HEK293 (cell line): ENCODE results near the gene EHD1.

Experiments used
- CTCF ChIA-PET: fragments of 350-600 bp; formaldehyde crosslinking; extraction: SDS; loops from one replicate; lab custom pipeline; 2021; ENCODE audit warnings: antibody characterized with exemption; lab: Yijun Ruan, JAX
- POLR2A ChIA-PET: fragments of 300-600 bp; formaldehyde crosslinking; extraction: SDS; loops from one replicate; lab custom pipeline; 2020; ENCODE audit warnings: antibody characterized with exemption, inconsistent platforms; lab: Yijun Ruan, JAX
- H3K27ac ChIP-seq: fragments of 200-500 bp; sonication (Bioruptor generic); 2 replicates; pipeline ENCODE4 v1.5.1; 2014; ENCODE audit warnings: low read depth, low read length, control low read depth, inconsistent platforms; ENCODE audit errors: extremely low read depth
- H3K36me3 ChIP-seq, 2 experiments: fragments of 200-500 bp in 1 of 2; sonication (Bioruptor generic) in 1 of 2; 1 replicate in 1 of 2; 2 replicates in 1 of 2; pipeline ENCODE4 v1.5.1; 2014 to 2017; ENCODE audit warnings: inconsistent platforms in 2 of 2, low read length in 2 of 2; ENCODE audit not compliant: control insufficient read depth in 2 of 2, insufficient read depth in 1 of 2
- H3K4me1 ChIP-seq: fragments of 200-500 bp; sonication (Bioruptor generic); 2 replicates; pipeline ENCODE4 v1.5.1; 2014; ENCODE audit warnings: mild to moderate bottlenecking, low read length, inconsistent platforms; ENCODE audit not compliant: control insufficient read depth, insufficient read depth
- H3K4me3 ChIP-seq: 2 replicates; pipeline ENCODE4 v1.5.1; 2011; ENCODE audit warnings: low read depth, mild to moderate bottlenecking, control low read depth, low read length, moderate library complexity
- H3K9me3 ChIP-seq: fragments of 200-500 bp; sonication (Bioruptor generic); 2 replicates; pipeline ENCODE4 v1.5.1; 2014; ENCODE audit warnings: low read depth, low read length, inconsistent platforms; ENCODE audit not compliant: control insufficient read depth, insufficient read depth
- BCL11B ChIP-seq: fragments of 450-650 bp; formaldehyde crosslinking; IDR thresholded peaks from 2 replicates; pipeline ENCODE4 v1.5.1; 2016; ENCODE audit warnings: low read depth, missing biosample characterization, missing genetic modification characterization
- KLF8 ChIP-seq: fragments of 450-650 bp; formaldehyde crosslinking; IDR thresholded peaks from 2 replicates; pipeline ENCODE4 v1.5.1; 2016; ENCODE audit warnings: missing biosample characterization, missing genetic modification characterization
- SETDB1 ChIP-seq: IDR thresholded peaks from one replicate; pipeline ENCODE4 v1.6.1; 2017; ENCODE audit warnings: mild to moderate bottlenecking, low read length, moderate library complexity, mixed read lengths; ENCODE audit not compliant: insufficient read length
- TCF7L2 ChIP-seq: IDR thresholded peaks from 2 replicates; pipeline ENCODE4 v1.6.1; 2011; ENCODE audit warnings: low read depth, mild to moderate bottlenecking, inconsistent platforms, low read length, moderate library complexity, borderline replicate concordance
- YY1 ChIP-seq: fragments of 450-650 bp; formaldehyde crosslinking; IDR thresholded peaks from 2 replicates; pipeline ENCODE4 v1.5.1; 2018; ENCODE audit warnings: missing biosample characterization, missing genetic modification characterization
- ZBTB1 ChIP-seq: fragments of 450-650 bp; formaldehyde crosslinking; IDR thresholded peaks from 2 replicates; pipeline ENCODE4 v1.5.1; 2016; ENCODE audit warnings: missing biosample characterization, missing genetic modification characterization
- ZNF114 ChIP-seq: fragments of 450-650 bp; formaldehyde crosslinking; IDR thresholded peaks from 2 replicates; pipeline ENCODE4 v1.5.0; 2017; ENCODE audit warnings: missing biosample characterization, missing genetic modification characterization
- ZNF132 ChIP-seq: fragments of 450-650 bp; formaldehyde crosslinking; IDR thresholded peaks from 2 replicates; pipeline ENCODE4 v1.5.1; 2017; ENCODE audit warnings: missing biosample characterization, missing genetic modification characterization, borderline replicate concordance
- ZNF146 ChIP-seq: fragments of 450-650 bp; formaldehyde crosslinking; IDR thresholded peaks from 2 replicates; pipeline ENCODE4 v1.5.1; 2016; ENCODE audit warnings: missing biosample characterization, missing genetic modification characterization
- ZNF19 ChIP-seq: fragments of 450-650 bp; formaldehyde crosslinking; IDR thresholded peaks from 2 replicates; pipeline ENCODE4; 2016; ENCODE audit warnings: missing biosample characterization, missing genetic modification characterization, low read depth
- ZNF26 ChIP-seq: fragments of 450-650 bp; formaldehyde crosslinking; IDR thresholded peaks from 2 replicates; pipeline ENCODE4 v1.5.1; 2016; ENCODE audit warnings: missing biosample characterization, missing genetic modification characterization
- ZNF354C ChIP-seq: fragments of 450-650 bp; formaldehyde crosslinking; IDR thresholded peaks from 2 replicates; pipeline ENCODE4 v1.5.1; 2016; ENCODE audit warnings: missing biosample characterization, missing genetic modification characterization, low read depth, borderline replicate concordance
- ZNF423 ChIP-seq: fragments of 450-650 bp; formaldehyde crosslinking; IDR thresholded peaks from 2 replicates; pipeline ENCODE4 v1.5.1; 2016; ENCODE audit warnings: missing biosample characterization, missing genetic modification characterization
- ZNF558 ChIP-seq: fragments of 450-650 bp; formaldehyde crosslinking; IDR thresholded peaks from 2 replicates; pipeline ENCODE4 v1.5.1; 2016; ENCODE audit warnings: missing biosample characterization, missing genetic modification characterization
- ZNF596 ChIP-seq: fragments of 450-650 bp; IDR thresholded peaks from 2 replicates; pipeline ENCODE4 v1.5.0; 2018; ENCODE audit warnings: missing biosample characterization, mild to moderate bottlenecking, missing genetic modification characterization, moderate library complexity
- ZNF645 ChIP-seq: fragments of 450-650 bp; formaldehyde crosslinking; IDR thresholded peaks from 2 replicates; pipeline ENCODE4; 2016; ENCODE audit warnings: missing biosample characterization, missing genetic modification characterization
- ZNF664 ChIP-seq: fragments of 450-650 bp; formaldehyde crosslinking; IDR thresholded peaks from 2 replicates; pipeline ENCODE4 v1.5.1; 2016; ENCODE audit warnings: missing biosample characterization, missing genetic modification characterization
- ZNF677 ChIP-seq: fragments of 450-650 bp; IDR thresholded peaks from 2 replicates; pipeline ENCODE4 v1.5.0; 2018; ENCODE audit warnings: missing biosample characterization, mild to moderate bottlenecking, missing genetic modification characterization, moderate library complexity
- ZNF701 ChIP-seq: fragments of 450-650 bp; formaldehyde crosslinking; IDR thresholded peaks from 2 replicates; pipeline ENCODE4 v1.5.1; 2016; ENCODE audit warnings: missing biosample characterization, missing genetic modification characterization
- ZNF747 ChIP-seq: fragments of 450-650 bp; formaldehyde crosslinking; IDR thresholded peaks from 2 replicates; pipeline ENCODE4 v1.5.1; 2016; ENCODE audit warnings: missing biosample characterization, missing genetic modification characterization
- ZNF776 ChIP-seq: fragments of 450-650 bp; formaldehyde crosslinking; IDR thresholded peaks from 2 replicates; pipeline ENCODE4 v1.5.0; 2017; ENCODE audit warnings: missing biosample characterization, missing genetic modification characterization, borderline replicate concordance
- ZNF792 ChIP-seq: fragments of 450-650 bp; formaldehyde crosslinking; IDR thresholded peaks from 2 replicates; pipeline ENCODE4 v1.5.1; 2016; ENCODE audit warnings: missing biosample characterization, missing genetic modification characterization
- ZSCAN18 ChIP-seq: fragments of 450-650 bp; formaldehyde crosslinking; IDR thresholded peaks from 2 replicates; pipeline ENCODE4 v1.5.1; 2016; ENCODE audit warnings: missing biosample characterization, missing genetic modification characterization
- ZSCAN4 ChIP-seq: fragments of 450-650 bp; formaldehyde crosslinking; IDR thresholded peaks from 2 replicates; pipeline ENCODE4 v1.5.1; 2017; ENCODE audit warnings: missing biosample characterization, missing genetic modification characterization

Gene EHD1

GRCh38 chr11:64839887-64840782, 38.3 kb downstream of the EHD1 start:
- peaks cover 0 to 8% of the 10 kb centered on the region in 2 experiments; a peak in 1 of 3 replicates for H3K36me3 ChIP-seq
- ChIA-PET CTCF (interaction anchor here (0.5 to 1.2 kb wide), 2 partner anchors 27 to 413 kb away, joined by 3 read pairs; no protein-coding TSS in a partner anchor), POLR2A (interaction anchor here (0.7 kb wide), 1 partner anchor 31 kb away, joined by 3 read pairs; no protein-coding TSS in a partner anchor)
- no peaks in the 10 kb centered on the region for H3K9me3 ChIP-seq
- no peaks in the 10 kb centered on the region; the same call in 1 of the 2 replicates for H3K4me1 ChIP-seq
- TF ChIP-seq TCF7L2: no peak
- TF ChIP-seq ZNF132 (tag by site-specific recombination): no peak
- TF ChIP-seq ZNF146: no peak
- TF ChIP-seq ZSCAN4: no peak
- no peak for TF ChIP-seq ZNF701 (tag by site-specific recombination)
- no peak for TF ChIP-seq ZBTB1
- no peak overlapping the region for H3K27ac ChIP-seq
- H3K4me3 ChIP-seq: no peak overlapping the region

- no peaks in the 10 kb centered on the region for H3K9me3 ChIP-seq
- H3K27ac ChIP-seq: no peak overlapping the region
- no peaks in the 10 kb centered on the region; the same call in 1 of the 2 replicates for H3K4me1 ChIP-seq
- ChIA-PET CTCF (interaction anchor here (0.5 kb wide), 1 partner anchor 413 kb away, joined by 3 read pairs; no protein-coding TSS in a partner anchor), POLR2A (no interaction called here)
- peaks cover 0 to 8% of the 10 kb centered on the region in 2 experiments; a peak in 1 of 3 replicates for H3K36me3 ChIP-seq
- TF ChIP-seq ZNF354C (tag by site-specific recombination) (no peak), ZNF114 (tag by site-specific recombination) (no peak), ZNF664 (tag by site-specific recombination) (no peak), ZNF645 (tag by site-specific recombination) (no peak), KLF8 (no peak), ZNF596 (tag by site-specific recombination) (no peak), ZNF558 (tag by site-specific recombination) (no peak), ZNF792 (tag by site-specific recombination) (no peak), BCL11B (tag by site-specific recombination) (no peak)
- H3K4me3 ChIP-seq: no peak overlapping the region
Observed at GRCh38 chr11:64839335-64839734, 39.1 kb downstream of the EHD1 start.

GRCh38 chr11:64838600-64839334, 39.7 kb downstream of the EHD1 start:
- CTCF ChIA-PET: interaction anchor here (0.6 kb wide), 1 partner anchor 236 kb away, joined by 3 read pairs; no protein-coding TSS in a partner anchor
- TF ChIP-seq SETDB1 (no peak), ZNF677 (tag by site-specific recombination) (no peak), ZNF776 (tag by site-specific recombination) (no peak), ZSCAN18 (tag by site-specific recombination) (no peak), ZNF26 (no peak), ZNF747 (tag by site-specific recombination) (no peak), ZNF19 (tag by site-specific recombination) (no peak), YY1 (tag by site-specific recombination) (no peak), ZNF423 (tag by site-specific recombination) (no peak)
- H3K9me3 ChIP-seq: no peaks in the 10 kb centered on the region
- POLR2A ChIA-PET: no interaction called here
- no peak overlapping the region for H3K27ac ChIP-seq
- H3K4me3 ChIP-seq: no peak overlapping the region
- H3K4me1 ChIP-seq: no peaks in the 10 kb centered on the region; the same call in 1 of the 2 replicates
- peaks cover 0 to 9% of the 10 kb centered on the region in 2 experiments; a peak in 1 of 3 replicates for H3K36me3 ChIP-seq
